Measurements from ENCODE around the gene STAC2.
A peak's percentile ranks its signal among the peaks of the same experiment; 100 is the strongest.

Gene STAC2

GRCh38 chr17:39177256-39177655 lies 48.5 kb downstream of the STAC2 start:
- H3K9me2 ChIP-seq (replicated peaks; ENCODE audit: insufficient read depth, low read length), result no peaks in the 10 kb centered on the region
- H3K79me2 ChIP-seq (ENCODE audit: insufficient read depth, low read length), result no peaks in the 10 kb centered on the region
- H2AFZ ChIP-seq (ENCODE audit: low read depth, low read length, severe bottlenecking), result no peak overlapping the region
- no peaks in the 10 kb centered on the region for H3F3A ChIP-seq (ENCODE audit: insufficient read depth)
- H3K9ac ChIP-seq (ENCODE audit: low read length), result no peak overlapping the region
- H3K9me3 ChIP-seq (ENCODE audit: insufficient read depth, low read length), result no peaks in the 10 kb centered on the region
- no peaks in the 10 kb centered on the region; the same call in 1 of the 2 replicates for H3K36me3 ChIP-seq (ENCODE audit: low read length)
- H3K27ac ChIP-seq (ENCODE audit: low read depth, low read length), result no peak overlapping the region
- H3K4me2 ChIP-seq (ENCODE audit: low read depth, low read length, poor library complexity, severe bottlenecking), result no peak overlapping the region
- no peaks in the 10 kb centered on the region for H3K27me3 ChIP-seq (ENCODE audit: low read length)
- TF ChIP-seq CTCF (IDR thresholded peaks at IDR 0.05; ENCODE audit: insufficient read depth, low read length, poor library complexity, severe bottlenecking), result no peak
- no peak for TF ChIP-seq EZH2phosphoT487 (conservative IDR thresholded peaks at IDR 0.05; ENCODE audit: low read length)
- no peaks in the 10 kb centered on the region for H4K20me1 ChIP-seq (ENCODE audit: low read depth, low read length)
- no peak overlapping the region for H3K4me3 ChIP-seq (ENCODE audit: insufficient read depth, low read length, poor library complexity, severe bottlenecking)

GRCh38 chr17:39175695-39176093 lies 50.1 kb downstream of the STAC2 start:
- no peak for TF ChIP-seq EZH2phosphoT487 (conservative IDR thresholded peaks at IDR 0.05; ENCODE audit: low read length)
- no peak for TF ChIP-seq CTCF (IDR thresholded peaks at IDR 0.05; ENCODE audit: insufficient read depth, low read length, poor library complexity, severe bottlenecking)
- no peaks in the 10 kb centered on the region for H3K9me3 ChIP-seq (ENCODE audit: insufficient read depth, low read length)
- H2AFZ ChIP-seq (ENCODE audit: low read depth, low read length, severe bottlenecking), result no peak overlapping the region
- peak overlapping the region; percentile 33 for H3K4me2 ChIP-seq (ENCODE audit: low read depth, low read length, poor library complexity, severe bottlenecking)
- no peaks in the 10 kb centered on the region for H3K27me3 ChIP-seq (ENCODE audit: low read length)
- no peak overlapping the region for H3K9ac ChIP-seq (ENCODE audit: low read length)
- no peaks in the 10 kb centered on the region for H3K79me2 ChIP-seq (ENCODE audit: insufficient read depth, low read length)
- no peak overlapping the region for H3K4me3 ChIP-seq (ENCODE audit: insufficient read depth, low read length, poor library complexity, severe bottlenecking)
- no peaks in the 10 kb centered on the region for H3K9me2 ChIP-seq (replicated peaks; ENCODE audit: insufficient read depth, low read length)
- H3K36me3 ChIP-seq (ENCODE audit: low read length), result no peaks in the 10 kb centered on the region; the same call in 1 of the 2 replicates
- H4K20me1 ChIP-seq (ENCODE audit: low read depth, low read length), result no peaks in the 10 kb centered on the region
- H3F3A ChIP-seq (ENCODE audit: insufficient read depth), result no peaks in the 10 kb centered on the region
- no peak overlapping the region for H3K27ac ChIP-seq (ENCODE audit: low read depth, low read length)

GRCh38 chr17:39174920-39175694 lies 50.6 kb downstream of the STAC2 start:
- no peaks in the 10 kb centered on the region for H3F3A ChIP-seq (ENCODE audit: insufficient read depth)
- H3K36me3 ChIP-seq (ENCODE audit: low read length), result no peaks in the 10 kb centered on the region
- H3K9me2 ChIP-seq (replicated peaks; ENCODE audit: insufficient read depth, low read length), result no peaks in the 10 kb centered on the region
- no peaks in the 10 kb centered on the region for H3K79me2 ChIP-seq (ENCODE audit: insufficient read depth, low read length)
- peak overlapping the region; percentile 21; the same call in 1 of the 2 replicates for H3K9ac ChIP-seq (ENCODE audit: low read length)
- TF ChIP-seq EZH2phosphoT487 (conservative IDR thresholded peaks at IDR 0.05; ENCODE audit: low read length) (no peak), CTCF (IDR thresholded peaks at IDR 0.05; ENCODE audit: insufficient read depth, low read length, poor library complexity, severe bottlenecking) (peak; percentile 70)
- H3K27me3 ChIP-seq (ENCODE audit: low read length), result no peaks in the 10 kb centered on the region
- H3K9me3 ChIP-seq (ENCODE audit: insufficient read depth, low read length), result no peaks in the 10 kb centered on the region
- H3K4me3 ChIP-seq (ENCODE audit: insufficient read depth, low read length, poor library complexity, severe bottlenecking), result no peak overlapping the region
- peak overlapping the region; percentile 33 for H3K4me2 ChIP-seq (ENCODE audit: low read depth, low read length, poor library complexity, severe bottlenecking)
- H2AFZ ChIP-seq (ENCODE audit: low read depth, low read length, severe bottlenecking), result peak overlapping the region; percentile 70
- H3K27ac ChIP-seq (ENCODE audit: low read depth, low read length), result no peak overlapping the region
- no peaks in the 10 kb centered on the region for H4K20me1 ChIP-seq (ENCODE audit: low read depth, low read length)
